HEK293 (cell line): Measurements from ENCODE around the gene KIAA0319L.
A peak's percentile ranks its signal among the peaks of the same experiment; 100 is the strongest.

Experiments
- GLIS2 ChIP-seq: fragments of 450-650 bp; formaldehyde crosslinking; IDR thresholded peaks from 2 replicates; pipeline ENCODE4 v1.5.1; 2016; ENCODE audit warnings: missing biosample characterization, missing genetic modification characterization
- KLF8 ChIP-seq: fragments of 450-650 bp; formaldehyde crosslinking; IDR thresholded peaks from 2 replicates; pipeline ENCODE4 v1.5.1; 2016; ENCODE audit warnings: missing biosample characterization, missing genetic modification characterization
- OSR2 ChIP-seq: fragments of 450-650 bp; formaldehyde crosslinking; IDR thresholded peaks from 2 replicates; pipeline ENCODE4 v1.5.1; 2016; ENCODE audit warnings: missing biosample characterization, missing genetic modification characterization
- PRDM2 ChIP-seq: fragments of 450-650 bp; formaldehyde crosslinking; IDR thresholded peaks from 2 replicates; pipeline ENCODE4 v1.5.1; 2016; ENCODE audit warnings: missing biosample characterization, missing genetic modification characterization, borderline replicate concordance
- SCRT1 ChIP-seq: fragments of 450-650 bp; formaldehyde crosslinking; IDR thresholded peaks from 2 replicates; pipeline ENCODE4 v1.5.1; 2016; ENCODE audit warnings: missing biosample characterization, missing genetic modification characterization, borderline replicate concordance
- SCRT2 ChIP-seq: fragments of 450-650 bp; formaldehyde crosslinking; IDR thresholded peaks from 2 replicates; pipeline ENCODE4 v1.5.1; 2016; ENCODE audit warnings: missing biosample characterization, missing genetic modification characterization
- SP2 ChIP-seq: fragments of 450-650 bp; formaldehyde crosslinking; IDR thresholded peaks from 2 replicates; pipeline ENCODE4 v1.5.1; 2016; ENCODE audit warnings: missing biosample characterization, missing genetic modification characterization
- SP7 ChIP-seq: fragments of 450-650 bp; formaldehyde crosslinking; IDR thresholded peaks from 2 replicates; pipeline ENCODE4 v1.5.1; 2016; ENCODE audit warnings: missing biosample characterization, missing genetic modification characterization
- ZNF157 ChIP-seq: fragments of 450-650 bp; formaldehyde crosslinking; IDR thresholded peaks from 2 replicates; pipeline ENCODE4 v1.5.1; 2016; ENCODE audit warnings: missing biosample characterization, missing genetic modification characterization
- ZNF18 ChIP-seq: fragments of 450-650 bp; formaldehyde crosslinking; IDR thresholded peaks from 2 replicates; pipeline ENCODE4 v1.5.1; 2016; ENCODE audit warnings: missing biosample characterization, missing genetic modification characterization
- ZNF184 ChIP-seq: fragments of 450-650 bp; IDR thresholded peaks from 2 replicates; pipeline ENCODE4 v1.5.1; 2018; ENCODE audit warnings: missing biosample characterization, mild to moderate bottlenecking, missing genetic modification characterization
- ZNF19 ChIP-seq: fragments of 450-650 bp; formaldehyde crosslinking; IDR thresholded peaks from 2 replicates; pipeline ENCODE4; 2016; ENCODE audit warnings: missing biosample characterization, missing genetic modification characterization, low read depth
- ZNF248 ChIP-seq: fragments of 450-650 bp; formaldehyde crosslinking; IDR thresholded peaks from 2 replicates; pipeline ENCODE4 v1.5.1; 2017; ENCODE audit warnings: missing biosample characterization, missing genetic modification characterization
- ZNF292 ChIP-seq: fragments of 450-650 bp; formaldehyde crosslinking; IDR thresholded peaks from 2 replicates; pipeline ENCODE4 v1.5.1; 2016; ENCODE audit warnings: low read depth, missing biosample characterization, missing genetic modification characterization, borderline replicate concordance
- ZNF366 ChIP-seq: fragments of 450-650 bp; formaldehyde crosslinking; conservative IDR thresholded peaks from 2 replicates; pipeline ENCODE4 v1.5.1; 2016; ENCODE audit warnings: missing biosample characterization, missing genetic modification characterization
- ZNF48 ChIP-seq: fragments of 450-650 bp; formaldehyde crosslinking; IDR thresholded peaks from 2 replicates; pipeline ENCODE4 v1.5.1; 2016; ENCODE audit warnings: missing biosample characterization, missing genetic modification characterization
- ZNF518A ChIP-seq: fragments of 450-650 bp; formaldehyde crosslinking; conservative IDR thresholded peaks from 2 replicates; pipeline ENCODE4 v1.5.1; 2016; ENCODE audit warnings: low read depth, missing biosample characterization, missing genetic modification characterization
- ZNF549 ChIP-seq: fragments of 450-650 bp; IDR thresholded peaks from 2 replicates; pipeline ENCODE4 v1.5.1; 2018; ENCODE audit warnings: missing biosample characterization, missing genetic modification characterization, mild to moderate bottlenecking, inconsistent platforms, moderate library complexity
- ZNF558 ChIP-seq: fragments of 450-650 bp; formaldehyde crosslinking; IDR thresholded peaks from 2 replicates; pipeline ENCODE4 v1.5.1; 2016; ENCODE audit warnings: missing biosample characterization, missing genetic modification characterization
- ZNF585B ChIP-seq: fragments of 450-650 bp; formaldehyde crosslinking; IDR thresholded peaks from 2 replicates; pipeline ENCODE4 v1.5.1; 2016; ENCODE audit warnings: missing biosample characterization, missing genetic modification characterization
- ZNF596 ChIP-seq: fragments of 450-650 bp; IDR thresholded peaks from 2 replicates; pipeline ENCODE4 v1.5.0; 2018; ENCODE audit warnings: missing biosample characterization, mild to moderate bottlenecking, missing genetic modification characterization, moderate library complexity
- ZNF621 ChIP-seq: fragments of 450-650 bp; formaldehyde crosslinking; IDR thresholded peaks from 2 replicates; pipeline ENCODE4 v1.5.1; 2017; ENCODE audit warnings: missing biosample characterization, missing genetic modification characterization
- ZNF707 ChIP-seq: fragments of 450-650 bp; formaldehyde crosslinking; IDR thresholded peaks from 2 replicates; pipeline ENCODE4 v1.5.1; 2016; ENCODE audit warnings: missing biosample characterization, missing genetic modification characterization
- ZNF747 ChIP-seq: fragments of 450-650 bp; formaldehyde crosslinking; IDR thresholded peaks from 2 replicates; pipeline ENCODE4 v1.5.1; 2016; ENCODE audit warnings: missing biosample characterization, missing genetic modification characterization
- TF ChIP-seq, protein P1 (sequence below): fragments of 450-650 bp; formaldehyde crosslinking; IDR thresholded peaks from 2 replicates; pipeline ENCODE4 v1.5.0; 2017; ENCODE audit warnings: missing biosample characterization, missing genetic modification characterization, borderline replicate concordance

KIAA0319L gene

GRCh38 chr1:35406103-35406502 lies 151.1 kb downstream of the KIAA0319L start (continued):
- TF ChIP-seq SCRT2 (no peak), SP2 (no peak), ZNF747 (tag by site-specific recombination) (no peak), ZNF549 (tag by site-specific recombination) (peak; percentile 34; the same call in 1 of the 2 replicates), ZNF596 (peak; percentile 45; the same call in 1 of the 2 replicates), ZNF18 (tag by site-specific recombination) (no peak), ZNF248 (no peak), KLF8 (tag by site-specific recombination) (0 out of 2 replicates have a peak, but pooled peaks have one; percentile 19), ZNF707 (tag by site-specific recombination) (no peak), ZNF518A (tag by site-specific recombination) (no peak), ZNF621 (no peak), ZNF585B (tag by site-specific recombination) (no peak), ZNF558 (tag by site-specific recombination) (no peak), SP7 (no peak), ZNF184 (tag by site-specific recombination) (no peak), ZNF157 (tag by site-specific recombination) (no peak), ZNF292 (tag by site-specific recombination) (no peak), ZNF366 (tag by site-specific recombination) (no peak), ZNF48 (no peak), OSR2 (tag by site-specific recombination) (peak; percentile 97), GLIS2 (no peak), ZNF19 (tag by site-specific recombination) (no peak), SCRT1 (tag by site-specific recombination) (peak; percentile 91), PRDM2 (tag by site-specific recombination) (no peak)
- TF ChIP-seq, protein P1, sequence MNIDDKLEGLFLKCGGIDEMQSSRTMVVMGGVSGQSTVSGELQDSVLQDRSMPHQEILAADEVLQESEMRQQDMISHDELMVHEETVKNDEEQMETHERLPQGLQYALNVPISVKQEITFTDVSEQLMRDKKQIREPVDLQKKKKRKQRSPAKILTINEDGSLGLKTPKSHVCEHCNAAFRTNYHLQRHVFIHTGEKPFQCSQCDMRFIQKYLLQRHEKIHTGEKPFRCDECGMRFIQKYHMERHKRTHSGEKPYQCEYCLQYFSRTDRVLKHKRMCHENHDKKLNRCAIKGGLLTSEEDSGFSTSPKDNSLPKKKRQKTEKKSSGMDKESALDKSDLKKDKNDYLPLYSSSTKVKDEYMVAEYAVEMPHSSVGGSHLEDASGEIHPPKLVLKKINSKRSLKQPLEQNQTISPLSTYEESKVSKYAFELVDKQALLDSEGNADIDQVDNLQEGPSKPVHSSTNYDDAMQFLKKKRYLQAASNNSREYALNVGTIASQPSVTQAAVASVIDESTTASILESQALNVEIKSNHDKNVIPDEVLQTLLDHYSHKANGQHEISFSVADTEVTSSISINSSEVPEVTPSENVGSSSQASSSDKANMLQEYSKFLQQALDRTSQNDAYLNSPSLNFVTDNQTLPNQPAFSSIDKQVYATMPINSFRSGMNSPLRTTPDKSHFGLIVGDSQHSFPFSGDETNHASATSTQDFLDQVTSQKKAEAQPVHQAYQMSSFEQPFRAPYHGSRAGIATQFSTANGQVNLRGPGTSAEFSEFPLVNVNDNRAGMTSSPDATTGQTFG (tag by site-specific recombination): no peak
